GM12873 (cell line): ENCODE measurements around the gene DPRX.

Source experiments
- TF ChIP-seq, protein P1 (sequence below): IDR thresholded peaks from 2 replicates; pipeline ENCODE4 v1.5.1; 2012; ENCODE audit warnings: low read depth, mild to moderate bottlenecking, moderate library complexity, low read length, control low read depth; ENCODE audit not compliant: insufficient read depth; ENCODE audit errors: missing control alignments

DPRX gene

DNA sequence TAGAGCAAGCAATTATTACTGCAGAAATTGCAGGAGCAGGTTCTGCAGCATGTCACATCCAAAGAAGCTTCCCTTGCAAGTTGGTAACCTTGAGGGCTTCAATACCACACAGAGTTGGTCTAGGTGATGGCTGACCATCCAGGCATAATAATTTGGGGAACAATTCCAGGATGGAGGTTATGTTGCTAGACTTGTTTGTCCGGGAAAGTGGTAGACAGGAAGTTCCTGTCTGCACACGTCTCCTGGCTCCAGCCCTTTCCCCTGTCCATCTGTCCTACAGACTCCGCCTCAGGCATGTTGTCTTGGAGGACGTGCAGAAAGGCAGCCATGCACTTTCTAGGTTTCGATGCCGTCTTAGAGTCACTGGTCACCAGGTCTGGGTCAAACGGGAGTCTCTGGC is 26.0 kb downstream of the DPRX start:
- TF ChIP-seq, protein P1, sequence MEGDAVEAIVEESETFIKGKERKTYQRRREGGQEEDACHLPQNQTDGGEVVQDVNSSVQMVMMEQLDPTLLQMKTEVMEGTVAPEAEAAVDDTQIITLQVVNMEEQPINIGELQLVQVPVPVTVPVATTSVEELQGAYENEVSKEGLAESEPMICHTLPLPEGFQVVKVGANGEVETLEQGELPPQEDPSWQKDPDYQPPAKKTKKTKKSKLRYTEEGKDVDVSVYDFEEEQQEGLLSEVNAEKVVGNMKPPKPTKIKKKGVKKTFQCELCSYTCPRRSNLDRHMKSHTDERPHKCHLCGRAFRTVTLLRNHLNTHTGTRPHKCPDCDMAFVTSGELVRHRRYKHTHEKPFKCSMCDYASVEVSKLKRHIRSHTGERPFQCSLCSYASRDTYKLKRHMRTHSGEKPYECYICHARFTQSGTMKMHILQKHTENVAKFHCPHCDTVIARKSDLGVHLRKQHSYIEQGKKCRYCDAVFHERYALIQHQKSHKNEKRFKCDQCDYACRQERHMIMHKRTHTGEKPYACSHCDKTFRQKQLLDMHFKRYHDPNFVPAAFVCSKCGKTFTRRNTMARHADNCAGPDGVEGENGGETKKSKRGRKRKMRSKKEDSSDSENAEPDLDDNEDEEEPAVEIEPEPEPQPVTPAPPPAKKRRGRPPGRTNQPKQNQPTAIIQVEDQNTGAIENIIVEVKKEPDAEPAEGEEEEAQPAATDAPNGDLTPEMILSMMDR: no peak

DNA sequence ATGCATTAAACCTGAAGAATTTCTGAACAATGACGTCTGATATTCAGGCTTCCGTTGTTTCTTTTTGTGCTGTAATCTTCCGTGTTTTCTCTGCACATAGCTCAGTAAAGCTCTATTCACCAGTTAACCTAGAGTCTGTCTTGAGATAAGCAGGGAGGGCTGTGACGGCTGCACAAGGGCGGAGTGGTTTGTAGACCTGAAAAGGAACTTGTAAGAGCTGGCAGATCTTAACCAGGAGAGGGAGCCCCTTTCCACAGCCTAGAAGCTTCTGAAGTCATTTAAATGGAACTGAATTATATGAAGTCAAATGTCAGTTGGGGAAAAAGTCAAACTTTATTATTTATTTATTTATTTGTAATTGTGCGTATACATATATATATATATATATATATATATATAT is 27.5 kb downstream of the DPRX start:
- TF ChIP-seq, protein P1: peak; percentile 7

DNA sequence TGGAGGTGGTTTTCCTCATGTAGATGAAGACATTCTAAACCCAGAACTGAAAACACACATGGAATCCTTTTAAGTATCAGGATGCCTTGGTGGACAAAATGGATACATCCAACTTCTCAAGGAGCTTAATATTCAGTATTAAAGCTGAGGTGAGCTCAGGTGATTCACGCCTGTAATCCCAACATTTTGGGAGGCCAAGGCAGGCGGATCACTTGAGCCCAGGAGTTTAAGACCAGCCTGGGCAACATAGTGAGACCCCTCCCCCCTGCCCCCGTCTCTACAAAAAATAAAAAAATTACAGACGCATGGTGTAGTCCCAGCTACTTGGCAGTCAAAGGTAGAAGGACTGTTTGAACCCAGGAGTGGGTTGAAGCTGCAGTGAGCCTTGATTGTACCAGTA is 28.8 kb downstream of the DPRX start:
- TF ChIP-seq, protein P1: no peak

DNA sequence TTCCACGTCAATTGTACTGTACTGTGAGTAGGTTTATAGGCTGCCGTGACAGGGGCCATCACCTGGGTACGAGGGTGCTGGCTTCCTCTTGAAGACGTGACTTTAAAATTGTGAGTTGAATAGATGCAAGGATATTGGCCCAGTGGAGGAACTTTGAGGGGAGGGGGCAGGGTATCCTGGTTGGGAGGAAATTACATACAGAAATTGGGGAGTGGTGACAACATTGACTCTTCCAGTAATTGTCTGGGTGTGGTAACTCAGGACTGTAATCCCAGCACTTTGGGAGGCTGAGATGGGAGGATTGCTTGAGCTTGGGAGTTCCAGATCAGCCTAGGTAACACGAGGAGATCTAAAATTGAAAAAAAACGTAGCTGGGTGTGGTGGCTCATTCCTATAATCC is 30.4 kb downstream of the DPRX start:
- TF ChIP-seq, protein P1: no peak

DNA sequence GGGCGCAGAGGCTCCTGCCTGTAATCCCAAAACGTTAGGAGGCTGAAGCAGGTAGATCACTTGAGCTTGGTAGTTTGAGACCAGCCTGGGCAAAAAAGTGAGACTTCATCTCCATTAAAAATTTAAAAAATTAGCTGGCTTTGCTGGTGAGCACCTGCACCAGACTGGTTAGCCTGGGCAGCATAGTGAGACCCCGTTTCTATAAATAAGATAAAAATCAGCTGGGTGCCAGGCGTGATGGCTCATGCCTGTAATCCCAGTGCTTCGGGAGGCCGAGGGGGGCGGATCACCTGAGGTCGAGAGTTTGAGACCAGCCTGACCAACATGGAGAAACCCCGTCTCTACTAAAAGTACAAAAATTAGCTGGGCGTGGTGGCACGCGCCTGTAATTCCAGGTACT is 32.4 kb downstream of the DPRX start:
- TF ChIP-seq, protein P1: no peak

DNA sequence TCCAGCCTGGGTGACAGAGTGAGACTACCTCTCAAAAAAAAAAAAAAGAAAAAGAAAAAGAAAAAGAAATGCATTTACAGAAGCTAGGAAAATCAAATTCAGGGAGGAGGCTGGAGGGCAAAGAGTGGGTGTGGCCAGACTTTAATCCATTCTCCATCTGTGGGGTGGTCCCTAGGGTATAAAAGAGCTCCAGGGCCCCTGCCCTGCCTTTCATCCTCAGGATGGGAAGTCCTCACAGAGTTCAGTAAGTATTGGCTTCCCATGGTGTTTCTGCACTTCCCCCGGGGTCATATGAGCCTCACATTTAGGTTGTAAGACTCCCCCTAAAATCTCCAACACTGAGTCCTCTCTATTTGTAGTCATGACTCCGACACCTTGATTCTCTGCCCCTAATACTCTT is 33.0 kb downstream of the DPRX start:
- TF ChIP-seq, protein P1: no peak

DNA sequence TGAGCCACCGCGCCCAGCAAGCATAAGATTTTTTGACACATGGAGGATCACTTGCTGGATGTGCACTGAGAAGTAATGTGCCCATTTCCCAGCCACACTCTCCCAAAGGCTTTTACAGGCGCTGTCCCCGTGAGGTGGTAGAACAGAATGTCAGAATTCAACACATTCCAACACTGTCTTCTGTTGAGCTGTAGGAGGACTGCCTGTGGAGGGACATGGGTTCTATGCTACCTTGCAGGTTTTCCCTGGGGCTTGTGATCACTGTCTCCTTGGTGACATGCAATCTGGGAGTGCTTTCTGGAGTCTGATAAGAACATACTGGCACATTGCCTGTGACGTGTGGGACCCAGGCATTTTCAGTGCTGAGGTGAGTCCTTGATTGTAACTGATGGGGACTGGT is 38.5 kb downstream of the DPRX start:
- TF ChIP-seq, protein P1: no peak
